NB4 (cell line): Measurements from ENCODE around the gene PSMC1.

Source experiments
- POLR2A ChIP-seq: IDR thresholded peaks from 2 replicates; pipeline ENCODE4 v1.6.1; 2011; ENCODE audit warnings: mild to moderate bottlenecking; ENCODE audit not compliant: insufficient read length; ENCODE audit errors: extremely low read depth
- TF ChIP-seq, protein P1 (sequence below): IDR thresholded peaks from one replicate; pipeline ENCODE4 v1.5.1; 2012; ENCODE audit warnings: low read depth, low read length

DNA sequence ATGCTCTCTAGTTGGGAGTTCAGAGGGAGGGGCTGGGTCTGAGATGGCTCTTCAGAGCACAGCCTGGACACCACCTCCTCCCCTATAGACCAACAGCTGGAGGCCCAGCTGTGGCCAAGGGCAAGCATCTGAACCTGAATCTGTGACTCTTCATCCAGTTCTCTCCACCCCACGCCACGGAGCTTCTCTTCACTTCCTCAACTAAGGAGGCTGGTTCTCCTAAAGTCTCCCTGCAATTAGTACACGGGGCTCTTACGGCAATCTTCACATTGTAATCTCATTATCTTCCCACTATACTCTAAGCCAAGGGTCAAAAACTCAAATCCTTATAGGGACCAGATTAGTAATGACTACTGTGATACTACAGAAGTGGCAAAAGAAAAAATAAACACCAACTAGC is 65.5 kb downstream of the PSMC1 start:
- TF ChIP-seq, protein P1, sequence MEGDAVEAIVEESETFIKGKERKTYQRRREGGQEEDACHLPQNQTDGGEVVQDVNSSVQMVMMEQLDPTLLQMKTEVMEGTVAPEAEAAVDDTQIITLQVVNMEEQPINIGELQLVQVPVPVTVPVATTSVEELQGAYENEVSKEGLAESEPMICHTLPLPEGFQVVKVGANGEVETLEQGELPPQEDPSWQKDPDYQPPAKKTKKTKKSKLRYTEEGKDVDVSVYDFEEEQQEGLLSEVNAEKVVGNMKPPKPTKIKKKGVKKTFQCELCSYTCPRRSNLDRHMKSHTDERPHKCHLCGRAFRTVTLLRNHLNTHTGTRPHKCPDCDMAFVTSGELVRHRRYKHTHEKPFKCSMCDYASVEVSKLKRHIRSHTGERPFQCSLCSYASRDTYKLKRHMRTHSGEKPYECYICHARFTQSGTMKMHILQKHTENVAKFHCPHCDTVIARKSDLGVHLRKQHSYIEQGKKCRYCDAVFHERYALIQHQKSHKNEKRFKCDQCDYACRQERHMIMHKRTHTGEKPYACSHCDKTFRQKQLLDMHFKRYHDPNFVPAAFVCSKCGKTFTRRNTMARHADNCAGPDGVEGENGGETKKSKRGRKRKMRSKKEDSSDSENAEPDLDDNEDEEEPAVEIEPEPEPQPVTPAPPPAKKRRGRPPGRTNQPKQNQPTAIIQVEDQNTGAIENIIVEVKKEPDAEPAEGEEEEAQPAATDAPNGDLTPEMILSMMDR: no peak
- no peak for TF ChIP-seq POLR2A
